GM11168 (cell line): ENCODE results near the gene SLC22A17.

ENCODE experiments used
- in situ Hi-C: fragments of 300-500 bp; cut with MboI; formaldehyde crosslinking; loops from one replicate; pipeline ENCODE4 v1.12.0; 2022; ENCODE audit warnings: low sequenced_read_pairs; ENCODE audit not compliant: unreplicated experiment

Gene SLC22A17

DNA sequence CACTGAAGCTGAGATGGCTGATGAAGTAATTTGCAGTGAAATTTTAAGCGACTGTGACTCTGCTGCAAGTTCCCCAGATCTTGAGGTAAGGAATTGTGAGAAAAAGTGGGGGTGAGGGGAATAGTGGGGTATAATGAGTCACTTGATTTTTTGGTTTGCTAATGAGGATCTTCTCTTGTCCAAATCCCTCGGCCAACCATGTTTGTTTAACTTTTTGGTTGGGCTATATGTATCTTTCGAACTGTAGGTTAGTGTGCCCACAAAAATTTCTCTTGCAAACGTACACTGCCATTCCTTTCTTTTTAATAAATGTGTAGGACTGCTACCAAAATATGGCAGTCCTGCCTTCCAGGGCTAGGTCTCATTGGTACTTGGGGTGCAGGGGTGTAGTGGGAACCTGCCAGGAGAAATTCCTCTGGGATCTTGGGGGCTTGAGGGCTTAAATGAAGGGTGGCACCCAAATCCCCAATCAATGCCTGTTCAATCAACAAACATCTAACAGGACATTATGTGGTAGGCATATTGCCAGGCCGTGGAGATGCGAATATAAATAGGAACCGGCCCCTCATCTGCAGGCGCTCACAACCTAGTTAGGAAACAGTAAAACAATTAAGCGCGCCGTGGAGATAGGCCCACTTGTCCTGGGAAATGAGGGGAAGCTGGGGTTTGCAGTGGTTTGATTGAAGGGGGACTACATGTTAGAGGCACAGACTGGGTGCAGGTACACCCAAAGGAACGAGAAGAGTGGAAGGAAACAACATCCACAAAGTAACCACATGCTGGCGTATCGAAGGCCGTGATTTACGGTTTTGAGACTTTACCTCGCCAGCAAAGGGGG is 32.7 kb downstream of the SLC22A17 start:
- in situ Hi-C loops: no loop called here

DNA sequence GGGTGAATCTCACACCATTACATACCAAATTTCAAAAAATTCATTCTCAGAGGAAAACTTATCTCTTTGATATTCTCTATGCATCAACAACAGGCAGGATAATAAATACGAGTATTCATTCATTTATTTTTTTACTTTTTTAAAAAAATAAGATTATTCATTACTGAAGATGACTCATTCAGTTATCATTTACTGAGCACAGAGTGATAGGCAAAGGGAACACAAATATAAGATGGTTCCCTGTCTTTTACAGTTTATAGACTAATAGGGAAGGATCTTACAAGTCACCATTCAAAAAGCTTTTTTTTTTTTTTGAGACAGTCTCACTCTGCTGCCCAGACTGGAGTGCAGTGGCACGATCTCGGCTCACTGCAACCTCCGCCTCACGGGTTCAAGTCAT is 36.4 kb downstream of the SLC22A17 start:
- in situ Hi-C loops: no loop called here

DNA sequence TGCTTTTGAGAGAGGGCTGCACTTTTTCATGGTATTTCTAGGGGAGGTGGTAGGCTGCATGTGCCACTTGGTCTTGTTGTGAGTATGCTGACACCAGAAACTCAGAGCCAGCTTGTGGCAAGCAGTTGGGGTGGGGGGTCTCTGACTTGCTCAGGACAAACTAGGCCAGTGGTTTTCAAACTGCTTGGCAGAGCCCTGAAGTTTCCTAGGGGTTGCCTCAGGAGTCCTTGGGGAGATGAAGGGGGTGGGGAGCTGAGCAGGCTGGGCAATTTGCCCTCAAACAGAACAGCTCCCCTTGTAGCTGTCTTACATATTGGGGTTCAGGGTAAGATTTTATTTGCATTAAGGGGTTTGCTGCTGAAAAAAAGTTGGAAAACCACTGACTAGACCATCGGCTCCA is 42.1 kb downstream of the SLC22A17 start:
- in situ Hi-C loops: no loop called here

DNA sequence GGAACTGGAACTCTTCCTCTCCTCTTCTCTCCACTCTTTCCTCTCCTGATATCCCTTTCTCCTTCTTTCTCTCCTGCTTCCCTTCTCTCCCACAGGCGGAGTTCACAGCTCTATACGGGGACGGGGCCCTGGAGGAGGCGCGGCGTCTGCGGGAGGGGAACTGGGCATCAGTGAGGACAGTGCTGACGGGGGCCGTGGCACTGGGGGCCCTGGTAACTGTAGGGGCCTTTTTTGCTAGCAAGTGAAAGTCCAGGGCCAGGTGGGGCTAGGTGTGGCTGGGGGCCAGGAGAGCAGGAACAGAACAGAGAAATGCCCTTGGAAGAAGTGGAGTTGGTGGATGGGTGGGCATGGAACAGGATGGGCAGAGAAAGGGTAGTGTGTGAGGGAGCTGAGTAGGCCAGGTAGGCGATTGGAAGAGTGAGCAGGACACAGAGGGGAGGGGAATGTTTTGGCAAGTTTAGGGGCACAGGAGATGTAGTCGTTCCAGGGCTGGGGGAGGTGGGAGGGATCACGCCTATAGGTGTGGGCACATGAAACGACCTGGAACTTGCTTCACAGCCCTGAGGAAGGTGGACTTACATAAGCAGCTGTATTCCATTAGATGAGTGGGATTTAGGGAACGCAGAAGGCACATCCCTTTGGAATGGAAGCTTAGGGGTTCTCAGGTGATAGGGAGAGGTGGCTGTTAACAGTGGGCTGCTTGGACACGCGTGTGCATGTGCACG is 43.8 kb downstream of the SLC22A17 start:
- in situ Hi-C loops: no loop called here

DNA sequence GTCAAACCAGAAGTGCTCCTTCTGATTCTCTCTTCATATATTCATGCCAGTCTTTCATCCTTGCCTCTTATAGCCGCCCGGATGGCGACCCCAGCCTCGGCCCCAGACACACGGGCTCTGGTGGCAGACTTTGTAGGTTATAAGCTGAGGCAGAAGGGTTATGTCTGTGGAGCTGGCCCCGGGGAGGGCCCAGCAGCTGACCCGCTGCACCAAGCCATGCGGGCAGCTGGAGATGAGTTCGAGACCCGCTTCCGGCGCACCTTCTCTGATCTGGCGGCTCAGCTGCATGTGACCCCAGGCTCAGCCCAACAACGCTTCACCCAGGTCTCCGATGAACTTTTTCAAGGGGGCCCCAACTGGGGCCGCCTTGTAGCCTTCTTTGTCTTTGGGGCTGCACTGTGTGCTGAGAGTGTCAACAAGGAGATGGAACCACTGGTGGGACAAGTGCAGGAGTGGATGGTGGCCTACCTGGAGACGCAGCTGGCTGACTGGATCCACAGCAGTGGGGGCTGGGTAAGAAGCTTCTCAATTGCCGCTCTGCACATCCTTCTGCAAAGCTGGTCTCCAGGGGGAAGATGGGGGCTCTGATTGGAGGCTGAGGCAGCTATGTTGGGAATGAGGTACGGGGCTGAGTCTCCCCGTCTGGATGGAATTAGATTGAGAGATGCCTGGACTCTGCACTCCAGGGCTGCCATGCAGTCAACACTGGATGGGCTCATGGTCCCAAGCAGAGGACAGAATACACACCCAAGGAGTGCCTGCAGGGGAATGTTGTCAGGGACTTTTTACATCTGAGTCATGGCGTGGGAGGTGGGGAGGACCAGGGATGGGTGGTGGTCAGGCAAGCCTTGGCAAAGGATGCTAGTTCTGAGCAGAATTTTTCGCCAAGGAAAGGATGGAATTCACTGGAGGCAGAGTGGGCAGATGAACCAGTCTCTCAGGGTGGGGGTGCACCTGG is 44.7 kb downstream of the SLC22A17 start:
- in situ Hi-C loops: no loop called here

DNA sequence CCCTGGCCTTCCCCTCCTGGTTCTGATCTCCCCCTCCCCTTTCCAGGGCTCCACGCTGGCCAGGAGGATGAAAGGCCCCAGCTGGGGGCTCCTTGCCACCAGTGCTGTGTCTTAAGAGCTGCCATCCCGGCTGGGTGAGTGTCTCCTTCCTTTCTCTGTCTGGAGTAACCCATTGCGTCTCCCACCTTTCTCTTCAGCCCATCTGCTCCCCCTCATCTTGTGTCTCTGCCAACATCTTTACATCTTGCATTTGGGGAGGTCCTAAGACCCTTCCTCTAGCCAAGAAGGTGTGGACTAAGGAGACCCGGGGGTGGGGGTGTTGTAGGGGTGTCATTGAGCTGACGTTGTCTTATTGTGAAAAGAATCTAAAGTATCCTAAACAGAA is 45.5 kb downstream of the SLC22A17 start:
- in situ Hi-C loops: no loop called here

DNA sequence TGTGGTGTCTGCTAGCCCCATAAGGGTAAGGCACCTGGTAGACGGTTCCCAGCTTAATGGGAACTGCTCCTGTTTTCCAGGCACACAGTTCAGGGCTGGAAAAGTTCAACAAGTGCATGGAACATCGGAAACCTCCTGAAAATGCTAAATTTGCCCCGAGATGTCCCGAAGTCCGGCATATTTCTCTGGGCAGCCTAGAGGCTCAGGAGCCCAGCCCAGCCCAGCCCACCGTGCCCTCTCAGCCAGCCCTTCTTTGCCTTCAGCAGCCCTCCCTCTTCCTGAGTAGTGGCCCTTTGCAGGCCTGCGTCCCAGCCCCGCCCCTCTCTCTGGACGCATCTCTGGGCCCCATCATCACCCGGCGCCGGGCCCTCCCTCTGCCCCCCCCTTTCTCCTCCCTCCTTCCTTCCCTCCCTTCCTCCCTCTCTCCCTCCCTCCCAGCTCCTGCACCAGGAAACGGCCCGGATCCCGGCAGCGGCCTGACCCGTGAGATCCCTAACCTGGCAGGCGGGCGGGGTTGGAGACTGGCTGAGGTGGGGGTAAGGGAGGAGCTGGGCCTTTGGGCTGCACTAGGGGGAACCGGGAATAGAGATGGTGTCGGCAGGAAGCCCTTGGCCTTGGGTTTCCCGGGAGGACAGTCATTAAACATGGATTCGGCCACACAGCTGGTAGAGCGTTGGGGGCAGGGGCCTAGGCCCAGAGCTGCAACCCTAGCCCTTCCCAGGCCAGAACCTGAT is 46.1 kb downstream of the SLC22A17 start, which contains the start of gene BCL2L2:
Gene BCL2L2 (plus strand): TSS at position 422 of the 734 bp plus-strand sequence. CDS start 935 bp downstream, outside the sequence.
- in situ Hi-C loops: no loop called here

DNA sequence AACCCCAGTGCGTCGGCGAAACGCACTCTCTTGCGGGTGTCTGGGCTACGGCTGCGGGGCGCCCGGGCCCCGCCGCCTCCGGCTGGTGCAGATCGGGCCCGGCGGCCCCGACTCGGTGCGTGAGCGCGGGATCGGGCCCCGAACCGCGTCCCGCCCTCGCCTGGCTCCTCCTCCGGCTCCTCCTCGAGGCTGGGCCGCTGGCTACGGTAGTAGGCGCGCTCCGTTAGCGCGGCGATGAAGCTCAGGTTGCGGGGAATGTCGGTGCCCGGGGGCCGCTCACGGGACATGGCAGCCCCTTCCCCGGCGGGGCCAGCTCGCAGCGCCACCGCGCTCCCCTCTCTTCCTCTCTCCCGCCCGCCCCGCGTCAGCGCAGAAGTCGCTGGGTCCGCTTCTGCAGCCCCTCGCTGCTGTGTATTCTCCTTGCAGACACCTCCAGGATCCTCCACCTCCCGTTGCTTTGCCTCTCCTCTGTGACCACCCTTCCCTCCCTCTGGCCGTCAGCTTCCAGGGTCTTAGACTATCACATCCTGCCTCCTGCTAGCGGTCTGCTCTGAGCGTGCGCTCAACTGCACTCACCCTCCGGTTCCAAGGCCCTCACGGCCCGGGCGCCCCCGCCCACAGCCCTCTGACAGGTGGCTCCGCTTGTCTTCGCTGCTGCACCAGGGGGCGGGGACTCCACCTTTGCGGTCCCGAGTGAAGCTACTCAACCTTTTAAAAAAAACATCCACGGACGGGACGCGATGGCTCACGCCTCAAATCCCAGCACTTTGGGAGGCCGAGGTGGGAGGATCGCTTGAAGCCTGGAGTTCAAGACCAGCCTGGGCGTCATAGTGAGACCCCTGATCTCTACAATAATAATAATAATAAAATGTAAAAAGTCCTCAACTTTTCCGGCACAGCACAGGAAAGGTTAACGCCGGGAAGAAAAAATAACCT is 50.1 kb downstream of the SLC22A17 start, which contains the start of gene PPP1R3E:
Gene PPP1R3E (minus strand): TSS at position 570 of the 936 bp plus-strand sequence. CDS start 283 bp downstream, at position 287.
- in situ Hi-C loops: no loop called here

DNA sequence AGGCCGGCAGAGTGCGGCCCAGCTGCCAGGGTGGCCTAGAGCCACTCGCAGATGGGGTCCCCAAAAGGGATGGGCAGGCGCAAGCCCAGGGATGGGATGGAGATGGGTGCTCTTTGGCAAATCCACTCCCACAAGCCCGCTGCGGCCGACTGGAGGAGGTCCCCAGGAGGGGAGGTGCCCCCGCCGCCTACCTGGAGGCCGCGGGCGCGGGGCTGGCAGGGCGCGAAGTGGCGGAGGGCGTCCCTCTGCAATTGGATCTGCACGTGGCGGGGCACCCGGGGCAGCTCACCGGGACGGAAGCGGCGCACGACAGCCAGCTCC is 50.8 kb downstream of the SLC22A17 start:
- in situ Hi-C loops: no loop called here

DNA sequence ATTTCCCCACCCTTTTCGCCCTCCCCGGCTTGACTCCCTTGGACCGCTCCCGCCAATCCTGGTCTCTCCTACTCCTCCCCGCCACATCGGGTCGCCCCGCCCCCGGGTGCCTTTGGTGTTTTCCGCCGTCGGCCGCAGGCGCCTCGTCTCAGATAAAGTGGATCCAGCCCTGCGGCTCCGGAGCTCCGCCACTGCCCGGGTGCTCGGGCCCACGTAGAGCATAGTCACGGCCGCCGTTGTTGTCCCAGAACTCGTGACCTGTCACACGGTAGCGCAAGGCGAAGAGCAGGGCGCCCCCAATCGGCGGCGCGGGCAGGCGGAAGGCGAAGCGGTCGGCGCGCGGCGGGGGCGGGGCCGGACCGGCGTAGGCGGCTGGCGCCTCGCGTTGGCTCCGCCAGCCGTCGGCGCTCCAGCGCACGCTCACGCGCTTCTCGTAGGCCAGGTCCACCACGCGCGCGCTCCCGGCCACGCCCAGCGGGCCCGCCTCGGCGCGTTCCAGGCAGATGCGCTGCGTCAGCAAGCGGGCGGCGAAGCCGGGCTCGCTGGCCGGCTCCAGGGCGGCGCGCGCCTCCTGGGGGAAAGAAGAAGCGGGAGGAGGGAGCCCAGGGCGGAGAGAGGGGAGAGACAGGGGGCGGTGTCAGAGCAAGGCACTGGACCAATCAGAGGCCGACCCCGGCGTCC is 51.3 kb downstream of the SLC22A17 start:
- in situ Hi-C loops: no loop called here

DNA sequence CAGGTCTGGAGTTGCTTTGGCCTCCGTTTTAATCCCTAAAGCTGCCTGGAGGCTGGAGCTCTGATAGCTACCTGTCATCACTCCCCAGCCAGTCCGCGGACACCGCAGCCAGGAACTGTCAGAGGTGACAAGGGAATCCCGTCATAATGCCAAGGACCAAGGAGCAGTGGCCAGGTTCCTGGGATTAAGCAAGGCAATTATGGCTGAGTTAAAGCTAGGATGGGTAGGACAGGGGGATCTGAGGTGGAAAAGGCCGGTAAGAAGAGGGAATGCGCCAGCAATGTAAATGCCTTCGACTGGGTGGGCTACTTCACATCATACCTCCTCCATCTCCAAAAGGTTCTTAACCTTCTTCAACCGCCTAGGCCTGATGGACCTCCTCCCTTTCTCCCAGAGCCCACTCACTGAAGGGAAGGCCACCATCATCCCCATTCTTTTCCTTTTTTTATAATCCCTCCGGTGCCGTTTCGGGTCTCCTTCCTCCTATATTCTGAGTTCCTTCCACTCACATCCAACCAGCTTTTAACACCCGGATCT is 51.9 kb downstream of the SLC22A17 start:
- in situ Hi-C loops: no loop called here

DNA sequence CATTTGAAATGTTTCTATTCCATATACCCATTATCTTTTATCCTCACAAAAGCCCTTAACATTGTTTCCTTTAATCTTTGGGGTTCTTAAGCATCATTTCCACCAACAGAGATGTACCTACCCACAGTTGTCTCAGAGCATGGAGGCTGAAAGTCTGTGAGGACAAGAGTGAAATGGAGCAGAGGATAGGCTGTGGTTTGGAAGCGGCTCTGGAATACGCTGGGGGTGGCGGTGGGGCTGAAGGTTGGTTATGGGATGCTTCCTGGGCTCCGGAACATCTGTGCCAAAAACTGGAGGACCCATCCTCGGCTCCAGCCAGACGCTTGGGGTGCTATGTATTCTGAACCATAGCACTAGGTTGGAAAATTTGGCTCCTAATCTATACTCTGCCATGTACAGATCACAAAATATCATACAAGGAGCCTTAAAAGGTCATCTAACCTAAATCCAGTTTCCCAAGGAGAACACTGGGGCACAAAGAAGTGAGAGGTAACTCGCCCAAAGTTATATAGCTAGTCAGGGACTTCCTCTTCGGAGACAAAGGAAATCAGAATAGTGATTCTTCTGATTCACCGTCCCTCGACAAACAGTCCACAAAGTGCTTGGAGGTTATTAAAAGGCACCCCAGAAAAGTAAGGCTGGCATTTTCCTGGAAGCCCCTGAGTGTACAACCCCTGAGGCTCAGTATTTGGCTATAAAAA is 52.6 kb downstream of the SLC22A17 start:
- in situ Hi-C loops: loop anchor here (10.0 kb wide), 1 partner anchor 185 kb away; the partner anchor contains the start of gene CEBPE

DNA sequence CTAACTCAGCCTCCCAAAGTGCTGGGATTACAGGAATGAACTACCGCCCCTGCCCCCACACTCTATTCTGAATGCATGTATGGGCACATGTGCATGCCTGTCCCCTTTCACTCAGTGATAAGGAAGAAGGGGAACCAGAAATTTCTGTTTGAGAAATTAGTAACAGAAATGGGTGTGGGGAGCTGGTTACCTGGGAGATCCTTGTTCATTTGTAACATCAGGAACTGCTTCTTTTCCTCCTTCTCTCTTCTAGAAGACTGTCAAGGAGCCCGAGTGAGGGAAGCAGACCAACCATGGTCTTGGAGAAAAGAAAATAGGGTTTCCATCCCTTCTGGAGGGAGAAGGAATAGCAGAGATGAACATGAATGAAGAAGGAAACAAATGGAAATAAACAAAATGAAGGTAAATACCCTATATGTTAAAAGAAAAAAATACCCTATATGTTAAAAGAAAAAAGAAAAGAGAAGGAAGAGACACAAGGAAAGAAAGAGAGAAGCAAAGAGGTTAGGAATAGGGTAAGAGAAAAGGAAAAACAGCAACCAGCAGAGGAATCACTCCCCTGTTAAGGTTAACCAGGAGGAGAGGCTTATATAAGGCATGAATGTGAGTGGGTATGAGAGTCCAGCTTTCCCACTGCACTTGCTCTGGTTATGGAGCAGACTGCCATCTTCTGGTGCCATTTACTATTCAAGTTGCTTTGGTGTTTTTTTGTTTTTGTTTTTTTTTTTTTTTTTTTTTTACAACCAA is 53.3 kb downstream of the SLC22A17 start:
- in situ Hi-C loops: loop anchor here (10.0 kb wide), 1 partner anchor 185 kb away; the partner anchor contains the start of gene CEBPE

DNA sequence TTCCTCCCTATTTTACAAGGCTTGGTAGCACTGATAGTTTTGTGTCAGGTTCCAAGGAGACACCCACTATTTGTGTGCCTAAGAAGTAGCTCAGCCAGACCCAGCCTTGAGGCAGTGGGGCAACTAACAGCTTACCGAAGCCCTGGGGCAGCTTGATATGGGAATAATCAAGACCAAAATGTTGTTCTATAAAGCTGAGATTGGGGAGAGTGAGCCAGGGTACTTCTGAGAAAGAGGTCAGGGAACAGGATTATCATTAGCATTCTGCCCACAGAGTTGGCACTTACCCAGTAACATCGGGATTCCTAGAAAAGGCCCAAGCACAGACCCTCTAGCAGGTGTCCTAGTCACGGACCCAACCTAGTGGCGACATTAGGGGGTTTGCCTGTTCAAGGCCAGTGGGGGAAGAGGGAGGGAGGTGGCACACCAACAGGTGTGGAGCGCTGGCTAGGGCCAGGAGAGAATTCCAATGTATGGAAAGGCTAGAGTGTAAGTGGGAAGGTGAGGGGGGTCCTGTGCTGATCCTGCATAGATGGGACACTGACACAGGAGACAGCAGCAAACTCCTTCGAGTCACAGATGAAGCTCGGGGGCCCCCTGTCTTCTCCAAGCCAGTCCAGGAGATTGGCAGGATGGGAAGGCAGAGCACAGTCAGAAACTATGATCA is 54.9 kb downstream of the SLC22A17 start:
- in situ Hi-C loops: loop anchor here (10.0 kb wide), 1 partner anchor 183 kb away; the partner anchor contains the start of gene CEBPE

DNA sequence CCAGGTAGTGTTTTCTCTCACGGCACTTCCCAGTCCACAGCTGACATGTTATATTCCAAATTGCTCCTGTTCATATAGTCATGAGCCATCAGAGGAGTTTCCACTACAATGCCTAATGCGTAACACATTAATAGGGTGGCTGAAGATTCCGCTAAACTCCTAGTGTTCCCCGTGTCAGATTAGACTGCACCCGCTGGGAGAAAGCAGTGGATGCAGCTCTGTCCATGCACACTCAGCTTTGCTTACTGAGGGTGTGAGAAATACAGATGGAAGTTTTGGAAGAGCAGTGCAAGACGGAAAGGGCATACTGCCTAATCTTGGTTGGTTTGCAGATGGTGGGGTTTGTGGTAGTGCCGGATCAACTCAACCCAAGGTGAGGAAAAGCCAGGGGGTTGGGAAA is 55.6 kb downstream of the SLC22A17 start:
- in situ Hi-C loops: loop anchor here (10.0 kb wide), 1 partner anchor 182 kb away; the partner anchor contains the start of gene CEBPE
